Pons (tissue), 1 donor: ENCODE measurements around the gene GRIK2.
"Not testable (repeated sequence)": the region's sequence is repeated elsewhere in the genome, so short reads cannot be mapped to it uniquely, and the experiment has no call there.

ENCODE experiments used
- DNase-seq: peaks from one replicate; pipeline ENCODE4 v3.0.0-alpha.2; 2016; ENCODE audit warnings: low spot score

GRIK2 gene

DNA sequence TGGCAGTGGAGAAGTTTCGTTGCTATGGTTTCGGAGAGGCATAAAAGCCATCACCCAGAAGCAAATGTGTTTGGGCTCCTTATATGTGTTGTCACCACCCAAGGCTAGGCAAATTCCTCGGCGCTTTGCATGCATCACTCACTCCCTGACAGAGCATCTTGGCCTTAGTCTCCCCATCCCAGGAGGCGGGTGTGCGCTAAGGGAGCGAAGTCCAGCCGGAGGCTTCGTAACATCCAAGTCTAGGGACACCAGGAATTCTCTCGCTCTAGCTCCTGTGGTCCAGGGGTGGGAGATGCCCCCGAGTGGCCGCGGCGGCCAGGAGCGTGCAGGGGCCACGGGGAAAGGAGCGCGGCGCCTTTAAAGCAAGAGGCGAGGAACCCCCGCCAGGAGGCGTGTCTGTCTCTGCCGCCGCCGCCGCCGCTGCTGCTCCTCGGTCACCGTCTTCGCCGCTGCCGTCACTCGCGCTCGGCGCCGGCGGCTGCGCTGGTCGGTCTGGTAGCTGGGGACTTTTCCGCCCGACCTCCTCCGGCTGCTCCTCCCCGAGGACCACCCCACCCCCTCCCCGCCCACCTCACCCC lies at the start of gene GRIK2:
GRIK2 (plus strand) TSS at position 458 of the 578 bp plus-strand sequence.
- no peak for DNase-seq

- no peak for DNase-seq
Observed at GRCh38 chr6:101344885-101345284, 48.6 kb upstream of the GRIK2 start.

DNA sequence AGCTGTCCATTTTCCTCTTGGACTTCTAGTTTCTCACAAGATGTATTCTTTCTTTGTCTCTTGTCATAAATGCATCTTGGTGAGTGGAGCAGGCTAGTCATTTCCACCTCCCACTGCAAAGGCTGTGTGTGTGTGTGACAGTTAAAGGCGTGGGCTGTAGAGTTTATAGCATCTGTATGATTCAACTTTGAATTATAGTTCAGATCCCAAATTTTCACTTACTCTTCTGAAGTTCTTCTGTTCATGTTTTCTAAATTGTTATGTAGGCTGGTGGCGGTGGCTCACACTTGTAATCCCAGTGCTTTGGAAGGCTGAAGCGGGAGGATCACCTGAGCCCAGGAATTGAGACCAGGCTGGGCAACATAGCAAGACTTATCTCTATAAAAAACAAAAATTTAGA lies 44.7 kb upstream of the GRIK2 start:
- DNase-seq: no peak

DNA sequence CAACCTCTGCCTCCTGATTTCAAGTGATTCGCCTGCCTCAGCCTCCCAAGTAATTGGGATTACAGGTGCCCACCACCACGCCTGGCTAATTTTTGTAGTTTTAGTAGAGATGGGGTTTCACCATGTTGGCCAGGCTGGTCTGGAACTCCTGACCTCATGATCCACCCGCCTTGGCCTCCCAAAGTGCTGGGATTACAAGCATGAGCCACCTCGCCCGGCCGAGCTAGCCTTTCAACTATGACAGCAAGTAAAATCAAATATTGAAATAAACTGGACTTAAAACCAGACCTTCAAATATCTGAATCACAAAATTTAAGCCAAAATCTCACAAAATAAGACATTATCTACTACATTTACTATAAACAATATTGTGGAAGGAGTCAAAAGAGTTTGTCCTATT lies 42.9 kb upstream of the GRIK2 start:
- DNase-seq: not testable (repeated sequence)

DNA sequence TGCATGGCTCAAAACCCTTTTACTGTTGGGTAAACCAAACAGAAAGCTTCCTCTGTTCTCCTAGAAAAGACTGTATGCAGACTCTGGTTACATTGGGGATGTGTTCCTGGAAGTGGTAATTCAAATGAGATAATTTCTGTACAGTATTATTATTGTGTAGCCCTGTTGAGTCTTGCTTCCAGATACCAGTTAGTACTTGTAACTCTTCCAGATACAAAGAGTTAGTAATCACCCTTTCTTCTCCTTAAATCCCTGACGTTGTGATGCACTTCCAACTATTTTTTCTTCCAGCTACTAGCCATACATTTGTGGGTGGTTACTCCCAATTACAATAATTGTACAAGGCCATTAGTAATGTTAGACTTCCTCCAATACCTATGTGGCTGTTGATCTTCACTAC lies 42.3 kb upstream of the GRIK2 start:
- DNase-seq: no peak

DNA sequence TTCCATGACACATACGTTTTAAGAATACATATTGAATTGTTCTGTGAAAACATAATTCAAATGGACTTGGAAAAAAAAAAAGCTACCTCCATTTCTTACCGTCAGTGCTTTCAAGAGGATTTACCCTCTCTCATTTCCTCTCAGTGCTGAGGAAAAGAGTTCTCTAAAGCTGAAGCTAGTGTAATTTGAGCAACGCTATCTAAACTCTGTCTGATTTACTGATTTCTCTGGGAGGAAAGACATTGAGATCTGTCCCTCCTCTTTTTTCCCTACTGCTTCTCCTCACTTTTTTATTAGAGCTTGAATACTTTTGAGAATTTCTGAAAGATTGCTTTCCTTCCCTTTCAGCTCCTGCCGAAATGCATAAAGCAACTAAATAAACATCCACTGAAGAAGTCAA lies 41.2 kb upstream of the GRIK2 start:
- no peak for DNase-seq

DNA sequence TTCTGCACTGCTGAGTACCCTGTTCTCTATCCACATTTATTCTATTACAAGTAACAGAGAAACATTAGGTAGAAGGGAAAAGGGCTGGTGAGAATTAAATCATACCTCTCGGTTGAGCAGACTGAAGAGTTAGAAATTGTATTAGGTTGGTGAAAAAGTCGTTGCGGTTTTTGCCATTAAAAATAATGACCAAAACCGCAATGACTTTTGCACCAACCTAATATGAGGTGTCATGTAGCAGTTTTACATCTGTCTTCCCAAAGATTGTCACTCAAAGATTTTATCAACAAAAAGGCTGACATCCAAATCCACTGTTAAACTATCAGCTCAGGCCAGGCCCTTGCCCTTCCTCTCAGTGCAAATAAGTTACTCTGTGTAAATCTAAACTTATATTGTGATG lies 28.3 kb upstream of the GRIK2 start:
- DNase-seq: no peak

GRCh38 chr6:101379926-101380325 lies 13.6 kb upstream of the GRIK2 start:
- no peak for DNase-seq

GRCh38 chr6:101380897-101381630 lies 12.4 kb upstream of the GRIK2 start:
- DNase-seq: no peak

DNA sequence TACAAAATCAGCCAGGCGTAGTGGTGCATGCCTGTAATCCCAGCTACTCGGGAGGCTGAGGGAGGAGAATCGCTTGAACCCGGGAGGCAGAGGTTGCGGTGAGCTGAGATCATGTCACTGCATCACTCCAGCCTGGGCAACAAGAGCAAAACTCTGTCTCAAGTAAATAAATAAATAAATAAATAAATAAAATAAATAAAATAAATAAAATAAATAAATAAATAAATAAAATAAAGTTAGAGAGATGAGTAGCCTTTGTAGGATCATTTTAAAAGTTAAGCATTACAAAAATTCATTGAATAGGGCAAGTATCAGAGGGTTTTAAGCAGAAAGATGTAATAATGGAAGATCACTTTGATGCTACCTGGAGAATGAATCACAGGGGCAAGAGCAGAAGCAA lies 9.8 kb upstream of the GRIK2 start:
- DNase-seq: not testable (repeated sequence)

- DNase-seq: no peak
Observed at GRCh38 chr6:101386982-101387381, 6.5 kb upstream of the GRIK2 start.

DNA sequence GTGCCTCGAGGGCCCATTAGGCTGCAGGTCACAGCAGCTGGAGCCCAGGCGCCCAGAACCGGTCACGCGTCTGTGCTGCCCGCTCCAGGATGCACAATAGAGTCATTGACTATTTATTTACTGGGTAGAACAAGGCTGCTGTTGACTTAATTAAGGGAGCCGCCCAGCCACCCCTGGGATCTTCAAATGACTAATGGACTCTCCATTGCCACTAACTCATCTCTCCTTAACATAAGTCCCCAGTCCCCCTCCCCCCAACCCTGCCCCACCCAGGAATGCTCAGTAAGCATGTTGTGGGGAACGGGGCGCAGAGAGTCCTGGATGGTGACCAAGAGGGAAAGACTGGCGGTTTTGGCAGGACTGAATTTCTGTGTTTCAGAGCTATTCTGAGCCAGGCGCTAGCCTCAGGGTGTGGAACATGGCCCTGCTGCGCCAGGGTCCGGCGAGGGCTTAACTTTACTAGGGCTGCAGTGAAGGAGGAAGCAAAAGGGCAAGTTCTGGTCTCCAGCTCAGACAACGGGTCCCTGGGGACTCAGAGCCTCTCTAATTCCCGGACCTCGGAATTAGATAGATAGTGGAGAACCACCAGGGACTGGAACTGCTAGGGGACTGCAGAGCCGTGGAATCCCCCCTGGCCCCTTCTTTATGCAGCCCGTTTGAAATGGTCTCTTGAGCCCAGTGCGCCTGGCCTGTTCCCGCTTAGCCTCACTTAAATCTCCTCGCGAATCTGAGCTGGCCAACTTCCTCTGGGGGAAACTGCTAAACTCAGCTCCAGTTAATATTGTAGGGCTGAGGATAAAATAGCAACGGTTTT lies 1.5 kb upstream of the GRIK2 start:
- DNase-seq: no peak

DNA sequence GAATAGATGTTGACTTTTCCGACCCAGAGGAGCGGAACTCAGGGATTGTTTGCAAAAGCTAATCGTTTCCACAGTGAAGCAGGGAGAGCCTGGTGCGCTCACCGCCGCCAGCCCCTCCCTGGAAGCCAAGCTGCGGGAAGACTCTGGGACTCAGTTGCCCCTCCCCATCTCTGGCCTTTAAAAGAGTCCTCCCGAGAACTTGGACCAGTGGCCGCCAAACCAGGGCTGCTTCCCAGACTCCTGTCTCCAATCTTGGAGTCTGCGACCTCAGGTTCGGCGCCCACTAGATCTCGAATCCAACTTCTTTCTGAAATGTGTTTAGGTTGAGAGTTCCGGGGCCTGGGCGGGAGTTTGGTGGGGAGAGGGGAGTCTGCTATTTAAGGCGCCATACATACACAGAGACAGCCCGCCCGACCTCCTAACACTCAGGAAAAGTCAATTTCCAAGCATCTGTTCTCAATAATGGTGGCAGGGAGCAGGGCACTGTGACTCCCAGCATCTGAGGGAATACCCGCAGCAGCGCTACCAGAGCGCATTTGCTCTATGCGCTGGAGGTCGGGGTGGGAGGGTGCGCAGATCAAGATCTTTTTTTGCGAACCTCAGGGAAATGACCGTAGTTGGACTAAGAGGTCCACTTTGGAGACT lies 800 bp upstream of the GRIK2 start:
- DNase-seq: no peak

DNA sequence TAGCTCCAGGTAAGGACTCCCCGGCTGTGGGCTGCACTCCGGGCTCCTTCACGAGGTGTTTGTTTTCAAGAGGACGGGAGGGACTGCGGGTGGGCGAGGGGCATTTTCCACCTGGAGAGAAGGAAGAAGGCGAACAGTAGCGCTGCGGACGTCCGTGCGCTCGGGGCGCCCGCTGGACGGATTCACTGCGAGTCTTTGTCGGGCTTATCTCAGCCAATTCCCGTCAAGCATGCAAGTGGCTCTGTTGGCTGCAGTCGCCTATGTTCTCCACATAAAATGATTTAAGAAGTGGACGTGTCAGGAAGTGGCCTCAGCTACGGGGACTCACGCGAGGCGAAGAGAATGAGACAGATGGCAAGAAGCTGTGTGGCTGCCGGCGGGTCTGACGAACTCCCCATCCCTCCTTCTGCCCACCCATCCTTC lies 332 bp downstream of the GRIK2 start:
- DNase-seq: no peak

- no peak for DNase-seq
Observed at GRCh38 chr6:101394936-101395335, 1.4 kb downstream of the GRIK2 start.

- no peak for DNase-seq
Observed at GRCh38 chr6:101395345-101395744, 1.8 kb downstream of the GRIK2 start.

GRCh38 chr6:101396548-101397173 lies 3.2 kb downstream of the GRIK2 start:
- no peak for DNase-seq

DNA sequence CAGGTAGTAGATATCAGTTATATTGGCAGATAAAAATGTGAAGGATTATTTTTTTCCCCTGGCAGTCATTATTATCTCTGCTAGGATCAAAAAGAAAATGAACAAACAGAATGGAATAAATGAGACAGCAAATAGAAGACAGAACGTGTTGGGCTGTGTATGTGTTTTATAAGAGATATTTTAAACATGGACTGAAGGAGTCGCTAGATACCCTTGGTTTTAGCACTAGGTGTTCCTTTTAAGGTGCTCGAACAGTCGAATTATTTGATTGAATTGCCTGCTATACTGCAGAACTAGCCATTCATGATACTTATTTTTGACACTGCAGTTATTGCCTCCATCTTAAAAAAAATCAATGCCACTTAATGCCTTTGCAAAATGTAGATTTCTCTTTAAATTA lies 3.7 kb downstream of the GRIK2 start:
- DNase-seq: no peak

DNA sequence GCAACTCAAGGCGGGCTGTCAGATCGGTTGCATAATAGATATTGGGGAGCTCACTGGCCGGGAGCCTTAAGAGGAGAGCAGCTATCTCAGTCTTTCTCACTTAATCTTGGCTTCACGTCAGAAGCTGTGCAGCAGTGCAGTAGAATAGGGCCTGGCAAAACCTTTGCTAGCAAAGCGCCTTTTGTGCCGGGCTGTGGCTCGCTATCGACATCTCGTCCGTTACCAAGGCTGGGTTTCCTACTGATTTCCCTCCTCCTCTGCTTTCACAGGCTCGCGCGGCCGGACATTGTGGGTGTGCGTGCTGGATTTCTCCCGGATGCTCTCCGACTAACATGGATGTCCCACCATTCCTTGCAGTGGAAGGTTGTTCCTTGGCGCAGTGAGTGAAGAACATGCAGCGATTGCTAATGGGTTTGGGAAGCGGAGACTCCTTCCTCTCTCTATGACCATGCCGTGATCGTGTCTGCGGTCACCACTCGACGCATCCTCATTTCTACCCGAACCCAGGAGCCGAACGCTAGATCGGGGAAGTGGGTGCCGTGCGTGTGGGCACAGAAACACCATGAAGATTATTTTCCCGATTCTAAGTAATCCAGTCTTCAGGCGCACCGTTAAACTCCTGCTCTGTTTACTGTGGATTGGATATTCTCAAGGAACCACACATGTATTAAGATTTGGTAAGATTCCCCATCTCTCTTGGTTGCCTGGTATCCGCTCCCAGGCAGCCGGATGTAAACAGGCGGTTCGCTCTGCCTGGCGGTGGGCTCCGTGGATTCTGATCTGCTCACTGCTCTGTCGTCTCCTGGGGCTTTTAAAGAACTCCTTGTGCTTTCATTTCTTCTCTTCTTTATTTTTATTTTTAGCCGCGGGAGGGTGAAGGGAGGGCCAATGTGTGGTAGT lies 5.5 kb downstream of the GRIK2 start:
- DNase-seq: no peak

DNA sequence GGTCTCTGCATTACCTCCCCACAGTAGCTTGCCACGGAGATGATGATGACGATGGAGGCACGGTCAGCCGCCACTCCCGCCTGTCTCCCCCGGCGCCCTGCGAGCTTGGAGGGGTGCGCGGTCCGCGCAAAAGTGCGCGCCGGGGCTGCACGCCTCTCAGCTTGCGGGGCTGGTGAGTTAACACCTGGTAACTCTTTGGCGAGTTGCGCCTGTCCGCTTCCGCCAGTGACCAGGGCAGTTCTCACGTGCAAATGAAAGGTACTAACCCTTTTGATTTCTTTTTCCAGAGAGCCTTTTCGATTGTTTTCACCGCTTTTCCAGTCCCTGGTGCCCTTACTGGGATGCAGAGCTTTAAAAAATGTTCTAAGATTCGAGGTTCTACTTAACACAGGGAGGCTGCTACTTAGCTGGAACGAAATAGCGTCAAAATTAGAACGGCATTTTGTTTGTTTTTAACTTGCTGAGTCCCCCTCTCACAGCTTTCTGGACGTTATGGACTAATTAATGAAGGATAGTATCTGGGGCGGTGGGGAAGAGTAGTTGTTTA lies 6.2 kb downstream of the GRIK2 start:
- no peak for DNase-seq
